GM19025 (cell line): ENCODE measurements around the gene LYG2.
"Not testable (repeated sequence)": the region's sequence is repeated elsewhere in the genome, so short reads cannot be mapped to it uniquely, and the experiment has no call there.

ENCODE experiments used
- ATAC-seq: cut with Tn5 transposase; IDR thresholded peaks from one replicate; pipeline ENCODE4 v1.9.1; 2021; ENCODE audit warnings: mild to moderate bottlenecking, low read depth, moderate library complexity; ENCODE audit not compliant: unreplicated experiment

Gene LYG2, protein sequence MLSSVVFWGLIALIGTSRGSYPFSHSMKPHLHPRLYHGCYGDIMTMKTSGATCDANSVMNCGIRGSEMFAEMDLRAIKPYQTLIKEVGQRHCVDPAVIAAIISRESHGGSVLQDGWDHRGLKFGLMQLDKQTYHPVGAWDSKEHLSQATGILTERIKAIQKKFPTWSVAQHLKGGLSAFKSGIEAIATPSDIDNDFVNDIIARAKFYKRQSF

DNA sequence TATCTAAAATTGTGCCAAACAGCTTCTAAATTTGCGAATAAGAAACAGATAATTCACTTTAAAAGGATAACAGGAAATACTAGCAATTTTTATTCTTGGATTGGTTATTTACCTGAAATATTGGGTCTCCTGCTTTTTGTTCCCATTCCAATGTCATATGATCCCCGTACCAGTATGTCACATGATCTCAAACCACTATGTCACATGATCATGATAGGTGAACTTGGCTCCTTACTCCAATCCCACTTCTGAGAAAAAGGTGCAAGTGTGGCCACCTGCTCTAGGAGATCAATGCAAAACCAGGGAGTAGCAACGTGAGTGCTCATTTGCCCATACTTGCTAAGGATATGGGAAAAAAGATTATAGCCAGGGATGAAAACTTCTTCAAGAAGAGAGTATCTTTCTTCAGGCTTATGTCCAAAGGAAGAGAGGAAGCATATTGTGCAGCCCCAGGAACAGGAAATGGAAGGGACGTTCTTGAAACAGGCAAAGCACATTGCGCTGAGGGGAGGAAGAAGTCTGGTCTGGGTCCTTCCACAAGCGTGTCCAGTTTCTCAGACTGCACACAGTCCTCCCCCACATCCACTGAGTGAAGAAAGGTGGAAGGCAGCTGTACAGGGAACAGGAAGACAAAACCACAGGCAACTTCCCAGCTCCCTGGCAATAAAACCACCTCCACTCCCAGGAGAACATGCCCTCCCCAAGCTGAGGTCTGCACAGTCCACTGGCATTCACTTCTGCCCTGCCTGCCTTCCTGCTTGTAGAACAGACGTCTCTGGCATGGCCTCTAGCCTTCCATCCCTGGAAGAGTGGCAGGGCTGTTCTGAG lies at the start of gene LYG2:
TSS of gene LYG2 (minus strand) at position 176 of the 828 bp plus-strand sequence. CDS start 1,406 bp downstream, outside the sequence.
- no peak for ATAC-seq

- not testable (repeated sequence) for ATAC-seq
Measured at GRCh38 chr2:99301097-99301496, 45.6 kb upstream of the LYG2 start, which contains the start of gene LYG1. TSS of gene LYG1 (minus strand) at chr2:99301197. CDS start at chr2:99295670, 5,527 bp downstream.

DNA sequence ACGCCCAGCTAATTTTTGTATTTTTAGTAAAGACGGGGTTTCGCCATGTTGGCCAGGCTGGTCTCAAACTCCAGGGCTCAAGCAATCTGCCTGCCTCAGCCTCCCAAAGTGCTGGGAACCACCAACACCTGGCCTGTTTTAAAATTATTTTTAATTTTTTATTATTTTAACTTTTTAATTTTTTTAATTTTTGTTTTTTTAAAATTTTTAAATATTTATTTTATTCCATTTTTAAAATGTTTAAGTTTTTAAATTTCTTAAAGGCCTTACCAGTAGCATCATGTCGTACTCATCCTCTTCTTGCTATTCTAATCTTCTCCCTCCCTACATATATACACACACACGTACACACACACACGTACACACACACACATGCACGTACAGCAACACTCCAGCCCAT lies 44.1 kb upstream of the LYG2 start:
- ATAC-seq = no peak

- ATAC-seq = no peak
Measured at GRCh38 chr2:99297994-99298393, 42.5 kb upstream of the LYG2 start.

- no peak for ATAC-seq
Measured at GRCh38 chr2:99285526-99285925, 30.1 kb upstream of the LYG2 start.

DNA sequence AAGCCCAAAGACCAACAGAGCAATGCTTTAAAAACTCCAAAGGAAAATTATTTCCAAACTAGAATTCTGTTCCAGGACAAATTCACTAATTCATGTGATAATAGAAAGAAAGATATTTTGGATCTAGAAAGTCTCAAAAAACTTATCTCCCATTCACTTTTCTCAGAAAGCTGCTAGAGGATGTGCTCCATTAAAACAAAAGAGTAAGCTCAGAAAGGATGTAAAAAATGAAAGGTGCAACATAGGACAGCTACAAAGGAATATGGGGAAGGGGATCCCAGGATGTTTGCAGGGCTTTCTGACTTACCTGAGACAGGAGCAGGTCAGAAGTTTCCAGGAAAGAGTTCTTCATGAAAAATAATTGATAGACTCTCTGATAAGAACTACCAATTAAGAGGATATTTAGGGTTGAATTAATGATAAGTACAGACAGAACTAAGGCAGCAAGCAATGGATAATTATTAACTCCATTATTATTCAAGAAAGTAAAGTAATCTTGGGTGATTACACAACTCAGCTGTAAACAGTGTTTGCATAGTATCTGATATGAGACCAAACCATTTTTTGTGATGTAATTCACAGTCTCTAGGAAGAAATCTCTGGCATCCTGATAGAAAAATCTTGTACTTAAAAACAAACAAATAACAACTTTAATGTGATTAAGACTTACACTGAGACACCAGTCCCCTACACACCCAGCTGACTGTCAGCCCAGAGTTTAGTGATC lies 24.7 kb upstream of the LYG2 start:
- ATAC-seq = no peak

DNA sequence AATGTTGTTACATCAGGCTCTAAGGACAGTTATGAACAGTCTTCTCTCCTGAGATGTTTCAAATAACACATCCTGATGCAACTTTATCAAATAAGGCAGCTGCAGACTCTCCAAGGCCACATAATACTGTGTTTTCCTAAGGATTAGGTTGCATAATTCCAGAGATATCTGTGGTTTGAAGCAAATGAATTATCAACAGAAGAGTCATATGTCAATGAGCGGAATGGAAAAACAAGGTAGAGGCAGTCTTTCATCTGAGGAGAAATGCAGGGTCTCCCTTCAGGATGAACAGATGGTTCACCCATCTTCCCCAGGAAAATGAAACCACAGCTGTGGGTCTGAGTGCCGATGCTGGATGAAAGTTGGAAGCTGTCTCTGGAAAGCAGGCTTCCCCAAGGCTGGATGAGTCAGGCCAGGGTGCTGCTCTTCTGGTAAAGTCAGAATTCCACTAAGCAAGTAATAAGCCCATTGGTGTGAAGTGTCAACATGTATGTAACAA lies 23.4 kb upstream of the LYG2 start:
- ATAC-seq = no peak

DNA sequence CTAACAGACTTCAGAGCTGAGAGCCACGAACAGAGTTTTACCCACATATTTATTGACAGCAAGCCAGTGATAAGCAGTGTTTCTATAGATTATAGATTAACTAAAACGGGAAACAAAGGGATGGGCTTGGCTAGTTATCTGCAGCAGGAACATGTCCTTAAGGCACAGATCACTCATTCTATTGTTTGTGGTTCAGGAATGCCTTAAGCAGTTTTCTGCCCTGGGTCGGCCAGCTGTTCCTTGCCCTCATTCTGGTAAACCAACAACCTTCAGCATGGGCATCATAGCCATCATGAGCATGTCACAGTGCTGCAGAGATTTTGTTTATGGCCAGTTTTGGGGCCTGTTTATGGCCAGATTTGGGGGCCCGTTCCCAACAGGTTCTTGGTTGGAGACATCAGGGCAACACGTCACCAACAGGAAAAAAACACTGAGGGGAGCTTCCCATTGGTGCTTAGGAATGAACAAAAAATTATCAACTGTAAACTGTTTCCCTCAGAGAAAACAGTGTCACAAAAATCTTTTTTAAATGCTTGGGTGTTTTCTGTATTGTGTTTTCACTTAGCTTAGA lies 22.8 kb upstream of the LYG2 start:
- ATAC-seq = not testable (repeated sequence)

DNA sequence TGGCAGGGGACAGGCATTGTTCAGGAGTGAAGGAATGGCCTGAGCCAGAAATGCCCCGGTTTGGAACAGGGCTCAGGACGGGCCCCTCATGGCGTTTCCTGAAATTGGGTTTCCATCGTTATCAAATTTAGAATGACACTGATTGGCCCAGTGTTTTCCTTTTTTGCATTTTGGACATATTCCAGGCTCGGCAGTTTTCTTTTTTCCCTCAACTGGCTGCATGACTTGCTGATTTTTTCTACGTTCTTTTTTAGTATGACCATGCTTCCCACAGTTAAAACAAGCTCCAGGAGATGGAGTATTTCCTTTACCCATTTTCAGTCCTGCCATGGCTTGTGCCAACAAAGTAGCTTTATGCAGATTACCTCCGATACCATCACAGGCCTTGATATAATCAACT lies 20.4 kb upstream of the LYG2 start:
- ATAC-seq = no peak

DNA sequence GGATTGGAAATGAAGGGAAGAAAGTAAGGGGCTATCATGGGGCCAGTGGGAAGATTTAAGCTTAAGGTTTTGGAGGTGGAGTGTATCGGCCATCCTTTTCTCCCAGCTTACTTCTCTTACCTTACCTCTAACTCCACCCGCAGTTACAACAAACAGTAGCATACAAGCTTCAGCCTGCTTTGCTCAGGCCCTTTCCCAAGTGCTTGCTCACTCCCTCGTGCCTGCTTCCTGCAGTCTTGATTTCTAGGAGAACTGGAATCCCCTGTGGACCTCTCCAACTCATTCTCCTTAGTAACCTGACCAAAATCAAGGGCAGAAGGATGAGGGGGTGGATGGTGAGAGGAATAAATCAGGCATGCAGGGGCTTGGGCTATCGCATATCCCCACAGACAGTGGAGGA lies 5.8 kb upstream of the LYG2 start:
- ATAC-seq = no peak

DNA sequence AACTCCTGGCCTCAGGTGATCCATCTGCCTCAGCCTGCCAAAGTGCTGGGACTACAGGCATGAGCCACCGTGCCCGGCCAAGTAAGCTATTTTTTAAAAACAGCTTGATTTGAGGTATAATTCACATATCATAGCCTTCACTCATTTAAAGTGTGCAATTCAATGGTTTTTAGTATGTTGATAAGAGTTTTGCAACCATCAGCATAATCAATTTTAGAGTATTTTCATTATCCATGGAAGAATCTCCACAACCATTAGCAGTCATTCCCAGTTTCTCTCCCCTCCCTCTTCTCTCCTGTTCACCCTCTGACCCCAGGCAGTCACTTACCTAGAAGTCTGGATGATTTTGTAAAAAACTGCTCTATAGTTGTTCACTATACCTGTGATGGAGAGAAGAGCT lies 4.7 kb upstream of the LYG2 start:
- ATAC-seq = no peak

DNA sequence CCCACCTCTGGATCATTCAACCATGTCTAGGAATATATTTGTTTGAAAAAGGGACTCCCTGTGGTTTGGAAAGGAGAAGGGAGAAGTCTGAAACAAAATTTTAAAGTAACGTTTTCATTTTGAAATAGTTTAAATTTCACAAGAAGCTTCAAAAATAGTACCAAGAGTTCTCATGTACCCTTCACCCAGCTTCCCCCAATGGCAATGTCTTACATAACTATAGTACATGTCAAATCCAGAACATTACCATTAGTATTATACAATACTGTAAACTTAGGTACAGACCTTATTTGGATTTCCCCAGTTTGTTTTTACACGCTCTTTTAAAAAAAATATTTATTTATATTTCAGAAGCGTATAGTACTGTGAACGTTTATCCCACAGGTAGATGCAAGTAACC lies 4.0 kb upstream of the LYG2 start:
- ATAC-seq = no peak

- ATAC-seq = no peak
Measured at GRCh38 chr2:99256677-99257076, 1.2 kb upstream of the LYG2 start.

DNA sequence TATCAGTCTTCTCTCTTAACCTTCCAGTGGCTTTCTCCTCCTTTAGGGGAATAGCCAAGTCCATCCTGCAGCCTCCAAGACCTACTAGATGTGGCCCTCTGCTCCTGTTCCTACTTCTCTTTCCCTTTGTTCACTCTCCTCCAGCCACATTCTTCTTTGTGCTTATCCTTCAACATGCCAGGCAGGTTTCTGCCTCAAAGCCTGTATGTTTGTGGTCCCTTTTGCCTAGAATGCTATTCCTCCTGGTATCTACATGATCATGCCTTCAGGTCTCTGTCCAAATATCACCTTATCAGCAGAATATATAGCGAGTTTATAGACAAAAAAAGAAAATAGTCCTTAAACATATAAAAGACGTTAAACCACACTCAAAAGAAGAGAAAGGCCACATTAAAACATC lies 5.5 kb downstream of the LYG2 start:
- no peak for ATAC-seq

DNA sequence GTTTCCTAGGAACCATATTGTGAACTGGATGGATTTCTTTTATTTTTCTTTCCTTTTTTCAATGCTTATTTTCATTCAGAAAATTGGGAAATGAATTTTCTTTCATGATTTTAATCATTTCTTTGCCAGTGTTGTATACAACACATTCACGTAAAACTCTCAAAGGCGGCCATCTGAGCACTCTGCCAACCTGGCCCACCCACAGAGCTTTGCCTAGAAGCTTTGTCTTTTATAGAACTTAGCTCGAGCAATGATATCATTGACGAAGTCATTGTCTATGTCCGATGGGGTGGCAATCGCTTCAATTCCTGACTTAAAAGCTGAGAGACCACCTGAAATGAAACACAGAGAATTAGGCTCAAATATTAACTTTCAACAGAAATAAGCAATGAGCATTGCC lies 13.3 kb downstream of the LYG2 start:
- no peak for ATAC-seq

DNA sequence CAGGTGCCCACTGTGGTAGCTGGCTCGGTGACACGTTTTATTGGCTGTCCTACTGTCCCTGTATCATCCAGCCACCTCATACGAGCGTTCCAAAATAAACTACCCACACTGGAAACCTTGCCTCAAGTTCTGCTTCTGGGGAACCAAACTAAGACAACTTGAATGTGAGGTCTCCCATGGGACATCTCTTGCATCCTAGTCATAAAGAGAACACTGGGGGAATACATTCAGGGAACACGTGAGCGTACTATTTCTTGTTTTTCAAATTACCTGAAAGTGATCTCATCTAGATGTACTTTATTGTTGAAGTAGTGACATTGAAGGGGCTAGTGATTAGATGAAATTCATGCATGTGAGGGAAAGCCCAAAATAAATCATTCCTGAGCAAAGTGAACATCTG lies 15.0 kb downstream of the LYG2 start:
- ATAC-seq = no peak

GRCh38 chr2:99238599-99238998 lies 16.9 kb downstream of the LYG2 start:
- ATAC-seq = no peak

GRCh38 chr2:99233177-99233576 lies 22.3 kb downstream of the LYG2 start:
- not testable (repeated sequence) for ATAC-seq

DNA sequence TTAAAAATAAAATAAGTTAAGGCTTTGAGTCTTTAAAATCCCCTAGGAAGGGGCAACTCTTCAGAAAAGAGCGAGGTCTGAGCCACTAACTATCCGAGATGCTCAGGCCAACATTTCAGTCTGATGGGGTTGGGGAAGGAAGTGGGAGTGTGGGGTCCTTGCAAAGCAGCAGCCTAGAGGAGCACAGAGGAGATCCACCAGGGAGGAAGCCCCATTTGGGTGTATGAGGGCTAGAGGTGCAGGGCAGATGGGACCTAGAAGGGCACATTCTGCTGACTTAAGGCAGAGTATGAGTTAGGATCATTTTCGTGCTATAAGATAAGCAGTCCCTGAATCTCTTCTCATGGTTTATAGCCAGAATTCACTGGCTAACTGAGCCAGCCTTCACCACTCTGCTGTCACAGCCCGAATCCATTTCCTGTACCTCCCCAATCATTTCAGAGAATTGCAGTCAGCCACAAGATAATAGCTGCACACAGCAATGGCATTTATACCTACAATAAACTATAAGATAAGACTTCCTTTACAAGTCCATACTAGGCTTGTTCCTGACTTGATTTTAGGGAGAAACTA lies 37.5 kb downstream of the LYG2 start:
- ATAC-seq = no peak

DNA sequence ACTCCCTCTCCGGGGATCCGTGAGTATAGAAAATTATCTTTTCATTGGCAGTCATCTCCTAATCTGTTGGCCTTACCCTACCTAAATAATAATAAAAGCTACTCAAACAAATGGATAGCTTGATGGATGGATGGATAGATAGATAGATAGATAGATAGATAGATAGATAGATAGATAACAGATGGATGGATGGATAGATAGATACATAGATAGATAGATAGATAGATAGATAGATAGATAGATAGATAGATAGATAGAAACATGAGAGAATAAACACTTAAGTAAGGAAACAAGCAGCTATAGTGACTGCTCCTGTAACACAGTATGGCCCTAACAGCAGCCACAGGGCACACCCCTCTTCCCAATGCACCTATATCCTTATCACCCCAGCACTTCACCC lies 39.4 kb downstream of the LYG2 start:
- no peak for ATAC-seq
